Natural killer cell (primary cell): ENCODE measurements around the gene SMARCA2. TPM values are rescaled to one million over a fixed set of nuclear protein-coding genes. Genes with fewer than 3 reads are reported as not detected.
A peak's percentile ranks its signal among the peaks of the same experiment; 100 is the strongest.

Experiments
- ATAC-seq, 3 donors: fragments of 150-1000 bp in 2 of 3; fragments of 200-7000 bp in 1 of 3; cut with Tn5 transposase; 1 replicate in 1 of 3; 2 replicates in 2 of 3; pipeline ENCODE4 v1.10.0; 2021; ENCODE audit warnings: mild to moderate bottlenecking in 2 of 3, moderate library complexity in 2 of 3
- DNase-seq, 2 donors: peaks; one replicate each; pipeline versions ENCODE4 v3.0.0 to v3.0.0-alpha.2; 2013 to 2021; ENCODE audit warnings: mixed read lengths in 1 of 2
- H3K27ac ChIP-seq: one replicate; pipeline ENCODE4 v1.5.1; 2013; ENCODE audit warnings: mild to moderate bottlenecking, low read length
- H3K27me3 ChIP-seq: one replicate; pipeline ENCODE4 v1.6.1; 2013; ENCODE audit warnings: low read length; ENCODE audit not compliant: control insufficient read depth, insufficient read depth
- H3K36me3 ChIP-seq: one replicate; pipeline ENCODE4 v1.6.1; 2013; ENCODE audit warnings: low read length; ENCODE audit not compliant: control insufficient read depth, insufficient read depth
- H3K4me1 ChIP-seq: one replicate; pipeline ENCODE4 v1.6.1; 2013; ENCODE audit warnings: low read length; ENCODE audit not compliant: control insufficient read depth, insufficient read depth
- H3K4me3 ChIP-seq: one replicate; pipeline ENCODE4 v1.5.1; 2013; ENCODE audit warnings: low read length
- H3K9me3 ChIP-seq: one replicate; pipeline ENCODE4 v1.6.1; 2013; ENCODE audit warnings: low read length; ENCODE audit not compliant: control insufficient read depth, insufficient read depth
- H3K27ac Mint-ChIP-seq, 2 donors: one replicate each; pipeline ENCODE4 v1.8.0; 2022; ENCODE audit warnings: mild to moderate bottlenecking in 2 of 2, mixed read lengths in 2 of 2, moderate library complexity in 1 of 2
- H3K27me3 Mint-ChIP-seq, 2 donors: one replicate each; pipeline ENCODE4 v1.8.0; 2022; ENCODE audit warnings: low read depth in 2 of 2, mixed read lengths in 2 of 2
- H3K36me3 Mint-ChIP-seq: one replicate; pipeline ENCODE4 v1.8.0; 2022; ENCODE audit warnings: mixed read lengths
- H3K4me1 Mint-ChIP-seq, 2 donors: one replicate each; pipeline ENCODE4 v1.8.0; 2022; ENCODE audit warnings: mixed read lengths in 2 of 2
- H3K4me3 Mint-ChIP-seq: one replicate; pipeline ENCODE4 v1.8.0; 2022; ENCODE audit warnings: mild to moderate bottlenecking, moderate library complexity, mixed read lengths
- H3K9me3 Mint-ChIP-seq, 2 donors: one replicate each; pipeline ENCODE4 v1.8.0; 2022; ENCODE audit warnings: mixed read lengths in 2 of 2
- WGBS: methylation state at CpG from one replicate; pipeline ENCODE4 v1.1.7; 2013; ENCODE audit warnings: missing lambda C conversion rate; ENCODE audit not compliant: insufficient coverage; 5-methylcytosine and 5-hydroxymethylcytosine counted together
- intact Hi-C: fragments of 100-400 bp; cut with micrococcal nuclease; formaldehyde crosslinking; loops from one replicate; pipeline ENCODE4 v1.14.2; 2022
- total RNA-seq, 4 donors: library from RNA; stranded (reverse); fragments of 120-200 nt in 1 of 4; gene quantifications; one replicate each; pipeline versions ENCODE4 v1.2.3 to v1.2.4, GENCODE V29; 2013 to 2022
- TF ChIP-seq, protein P1 (sequence below): fragments of 200-600 bp; IDR thresholded peaks from one replicate; pipeline ENCODE4 v1.8.0; 2022; ENCODE audit warnings: antibody characterized with exemption

Gene SMARCA2
- total RNA-seq, 3 donors from 2014 or later (not counting 1 experiment from before 2014, with no cell fraction given) = 303 to 324 (median 308) TPM

GRCh38 chr9:2059274-2059929, 44.3 kb downstream of the SMARCA2 start:
- Mint-ChIP-seq H3K27me3 (no peaks in the 10 kb centered on the region), H3K36me3 (peaks cover 11% of the 10 kb centered on the region), H3K4me1 (peaks cover 16 to 19% of the 10 kb centered on the region in 2 donors), H3K27ac (no peak overlapping the region), H3K9me3 (no peaks in the 10 kb centered on the region), H3K4me3 (no peak overlapping the region)
- ATAC-seq = no peak
- no peak overlapping the region for H3K27ac ChIP-seq
- H3K27me3 ChIP-seq = no peaks in the 10 kb centered on the region
- no peaks in the 10 kb centered on the region for H3K9me3 ChIP-seq
- peaks cover 2% of the 10 kb centered on the region for H3K4me1 ChIP-seq
- intact Hi-C loops = no loop called here
- WGBS = 87% methylated on average over 5 of the region's 5 CpGs
- no peak overlapping the region for H3K4me3 ChIP-seq
- no peak for DNase-seq
- TF ChIP-seq, protein P1, sequence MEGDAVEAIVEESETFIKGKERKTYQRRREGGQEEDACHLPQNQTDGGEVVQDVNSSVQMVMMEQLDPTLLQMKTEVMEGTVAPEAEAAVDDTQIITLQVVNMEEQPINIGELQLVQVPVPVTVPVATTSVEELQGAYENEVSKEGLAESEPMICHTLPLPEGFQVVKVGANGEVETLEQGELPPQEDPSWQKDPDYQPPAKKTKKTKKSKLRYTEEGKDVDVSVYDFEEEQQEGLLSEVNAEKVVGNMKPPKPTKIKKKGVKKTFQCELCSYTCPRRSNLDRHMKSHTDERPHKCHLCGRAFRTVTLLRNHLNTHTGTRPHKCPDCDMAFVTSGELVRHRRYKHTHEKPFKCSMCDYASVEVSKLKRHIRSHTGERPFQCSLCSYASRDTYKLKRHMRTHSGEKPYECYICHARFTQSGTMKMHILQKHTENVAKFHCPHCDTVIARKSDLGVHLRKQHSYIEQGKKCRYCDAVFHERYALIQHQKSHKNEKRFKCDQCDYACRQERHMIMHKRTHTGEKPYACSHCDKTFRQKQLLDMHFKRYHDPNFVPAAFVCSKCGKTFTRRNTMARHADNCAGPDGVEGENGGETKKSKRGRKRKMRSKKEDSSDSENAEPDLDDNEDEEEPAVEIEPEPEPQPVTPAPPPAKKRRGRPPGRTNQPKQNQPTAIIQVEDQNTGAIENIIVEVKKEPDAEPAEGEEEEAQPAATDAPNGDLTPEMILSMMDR = no peak
- H3K36me3 ChIP-seq = peaks cover 75% of the 10 kb centered on the region

- peaks cover 6 to 9% of the 10 kb centered on the region in 2 donors for H3K4me1 Mint-ChIP-seq
- Histone ChIP-seq H3K9me3 (no peaks in the 10 kb centered on the region), H3K4me3 (no peak overlapping the region), H3K36me3 (peaks cover 83% of the 10 kb centered on the region), H3K27me3 (no peaks in the 10 kb centered on the region), H3K4me1 (no peaks in the 10 kb centered on the region), H3K27ac (no peak overlapping the region)
- H3K27me3 Mint-ChIP-seq = no peaks in the 10 kb centered on the region
- TF ChIP-seq, protein P1 = no peak
- peak overlapping the region in 1 of 2 donors; percentile 7 for H3K27ac Mint-ChIP-seq
- ATAC-seq (no peak), DNase-seq (no peak)
- no peak overlapping the region for H3K4me3 Mint-ChIP-seq
- intact Hi-C loops = no loop called here
- 98% methylated on average over 3 of the region's 4 CpGs for WGBS
- no peaks in the 10 kb centered on the region for H3K9me3 Mint-ChIP-seq
- H3K36me3 Mint-ChIP-seq = peaks cover 11% of the 10 kb centered on the region
Measured at GRCh38 chr9:2060424-2060823, 45.3 kb downstream of the SMARCA2 start.

GRCh38 chr9:2065704-2066103, 50.6 kb downstream of the SMARCA2 start:
- H3K36me3 Mint-ChIP-seq = peaks cover 11% of the 10 kb centered on the region
- no peaks in the 10 kb centered on the region for H3K9me3 ChIP-seq
- peak overlapping the region in 1 of 2 donors; percentile 22 for H3K27ac Mint-ChIP-seq
- intact Hi-C loops = no loop called here
- TF ChIP-seq, protein P1 = no peak
- 94% methylated on average over 2 of the region's 3 CpGs for WGBS
- H3K4me3 Mint-ChIP-seq = no peak overlapping the region
- no peak overlapping the region for H3K27ac ChIP-seq
- no peaks in the 10 kb centered on the region for H3K27me3 ChIP-seq
- no peak overlapping the region for H3K4me3 ChIP-seq
- no peaks in the 10 kb centered on the region for H3K9me3 Mint-ChIP-seq
- no peak for ATAC-seq
- H3K4me1 ChIP-seq = no peaks in the 10 kb centered on the region
- no peaks in the 10 kb centered on the region for H3K27me3 Mint-ChIP-seq
- no peak for DNase-seq
- H3K4me1 Mint-ChIP-seq = peaks cover 5% of the 10 kb centered on the region in 2 donors
- H3K36me3 ChIP-seq = peaks cover 73% of the 10 kb centered on the region
